ENCODE results near the gene GOLGA8T.
"Not testable (repeated sequence)": the region's sequence is repeated elsewhere in the genome, so short reads cannot be mapped to it uniquely, and the experiment has no call there.

The GOLGA8T gene, protein sequence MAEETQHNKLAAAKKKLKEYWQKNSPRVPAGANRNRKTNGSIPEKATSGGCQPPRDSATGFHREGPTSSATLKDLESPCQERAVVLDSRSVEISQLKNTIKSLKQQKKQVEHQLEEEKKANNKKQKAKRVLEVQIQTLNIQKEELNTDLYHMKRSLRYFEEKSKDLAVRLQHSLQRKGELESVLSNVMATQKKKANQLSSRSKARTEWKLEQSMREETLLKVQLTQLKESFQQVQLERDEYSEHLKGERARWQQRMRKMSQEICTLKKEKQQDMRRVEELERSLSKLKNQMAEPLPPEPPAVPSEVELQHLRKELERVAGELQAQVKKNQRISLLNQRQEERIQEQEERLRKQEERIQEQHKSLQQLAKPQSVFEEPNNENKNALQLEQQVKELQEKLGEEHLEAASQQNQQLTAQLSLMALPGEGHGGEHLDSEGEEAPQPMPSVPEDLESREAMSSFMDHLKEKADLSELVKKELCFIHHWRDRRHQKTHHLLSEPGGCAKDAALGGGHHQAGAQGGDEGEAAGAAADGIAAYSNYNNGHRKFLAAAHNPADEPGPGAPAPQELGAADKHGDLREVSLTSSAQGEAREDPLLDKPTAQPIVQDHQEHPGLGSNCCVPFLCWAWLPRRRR

DNA sequence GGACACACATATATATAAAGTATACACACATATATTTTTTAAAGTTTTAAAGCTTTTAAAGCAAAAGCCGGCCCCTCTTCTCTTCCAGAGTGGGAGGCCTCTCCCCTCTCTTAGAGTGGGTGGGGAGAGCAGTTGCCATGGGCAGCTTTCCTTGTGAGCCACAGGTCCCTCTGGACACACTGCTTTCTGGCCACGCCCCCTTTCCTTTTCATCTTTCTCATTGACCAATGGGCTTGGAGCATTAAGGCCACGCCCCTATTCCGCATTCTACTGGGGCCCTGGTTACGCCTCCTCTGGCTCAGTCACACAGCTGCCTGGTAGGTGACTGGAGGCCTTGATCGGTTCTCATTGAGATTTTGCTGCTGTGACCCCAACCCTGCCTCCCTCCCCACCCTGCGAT is at the start of gene GOLGA8T:
Gene GOLGA8T (plus strand): TSS at position 301 of the 400 bp plus-strand sequence. CDS start 98 bp downstream, at position 399.
- not testable (repeated sequence) for DNase-seq (ENCODE audit: low read depth)

DNA sequence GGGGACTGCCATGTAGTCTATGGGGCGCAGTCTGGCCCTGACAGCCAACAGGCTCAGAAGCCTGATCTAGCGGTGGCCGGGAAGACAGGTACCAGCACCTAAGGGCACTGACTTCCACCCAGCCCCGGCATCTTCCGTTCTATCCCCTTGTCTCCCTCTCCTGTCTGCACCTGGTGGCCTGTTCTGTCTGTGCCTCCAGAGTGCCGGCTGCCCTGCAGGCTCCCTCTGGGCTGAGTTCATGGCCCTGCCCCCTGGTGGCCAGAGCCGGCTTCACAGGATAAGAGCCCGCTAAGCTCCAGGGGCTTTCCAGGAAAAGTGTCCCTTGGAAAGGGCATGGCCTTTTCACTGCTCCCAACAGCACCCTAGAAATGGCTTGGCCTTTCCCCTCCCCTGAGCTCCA is 37.0 kb upstream of the GOLGA8T start:
- not testable (repeated sequence) for DNase-seq (ENCODE audit: low read depth)

DNA sequence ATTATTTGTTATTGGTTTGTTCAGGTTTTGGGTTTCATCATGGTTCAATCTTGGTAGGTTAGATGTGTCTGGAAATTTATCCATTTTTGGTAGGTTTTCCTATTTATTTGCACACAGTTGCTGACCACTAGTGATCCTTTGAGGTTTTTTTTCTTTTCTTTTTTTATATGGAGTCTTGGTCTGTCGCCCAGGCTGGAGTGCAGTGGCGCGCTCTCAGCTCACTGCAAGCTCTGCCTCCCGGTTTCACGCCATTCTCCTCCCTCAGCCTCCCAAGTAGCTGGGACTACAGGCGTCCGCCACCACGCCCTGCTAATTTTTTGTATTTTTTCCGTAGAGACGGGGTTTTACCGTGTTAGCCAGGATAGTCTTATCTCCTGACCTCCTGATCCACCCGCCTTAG is 32.0 kb upstream of the GOLGA8T start:
- not testable (repeated sequence) for DNase-seq (ENCODE audit: low read depth)

DNA sequence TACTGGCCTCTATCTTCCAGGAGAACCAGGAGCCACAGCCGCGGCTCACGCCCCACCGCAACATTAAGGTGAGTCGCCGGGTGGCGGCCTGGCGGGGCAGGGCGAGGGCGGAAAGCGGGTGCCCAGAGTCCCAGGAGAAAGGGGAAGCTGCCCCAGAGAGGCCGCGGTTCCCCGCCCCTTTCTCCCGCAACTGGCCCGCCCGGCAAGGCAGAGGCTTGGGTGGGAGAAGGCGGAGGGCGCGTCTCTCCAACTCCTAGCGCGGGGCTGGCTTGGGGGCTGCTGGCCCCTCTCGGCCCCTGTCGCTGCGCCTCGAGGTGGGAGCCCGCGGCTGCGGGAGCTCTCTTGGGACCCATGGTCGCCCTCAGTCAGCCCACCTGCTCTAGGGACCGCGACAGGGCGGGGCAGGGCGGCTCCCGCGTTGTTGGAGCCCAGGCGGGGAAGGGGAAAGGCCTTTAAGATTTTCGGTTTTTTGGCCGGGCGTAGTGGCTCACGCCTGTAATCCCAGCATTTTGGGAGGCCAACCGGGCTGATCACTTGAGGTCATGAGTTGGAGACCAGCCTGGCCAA is 30.8 kb upstream of the GOLGA8T start:
- not testable (repeated sequence) for DNase-seq (ENCODE audit: low read depth)

DNA sequence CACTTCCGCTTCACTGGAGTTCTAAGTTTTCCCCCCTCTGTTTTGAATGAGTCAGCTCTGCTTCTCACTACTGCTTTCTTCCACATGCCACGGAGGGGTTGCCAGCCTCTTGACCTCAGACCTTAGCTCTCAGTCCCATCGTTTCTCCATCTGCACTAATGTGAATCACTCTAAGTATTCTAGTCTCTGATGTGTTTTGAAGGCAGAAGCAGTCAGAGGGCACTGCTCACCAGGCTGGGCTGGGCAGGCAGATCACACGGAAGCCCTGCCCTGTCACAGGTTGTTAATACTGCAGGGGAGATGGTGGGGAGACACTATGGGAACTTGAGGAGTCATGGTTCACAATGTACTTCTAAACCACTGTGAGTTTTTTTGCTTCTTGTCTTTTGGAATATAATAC is 24.3 kb upstream of the GOLGA8T start:
- DNase-seq (ENCODE audit: low read depth) = not testable (repeated sequence)

DNA sequence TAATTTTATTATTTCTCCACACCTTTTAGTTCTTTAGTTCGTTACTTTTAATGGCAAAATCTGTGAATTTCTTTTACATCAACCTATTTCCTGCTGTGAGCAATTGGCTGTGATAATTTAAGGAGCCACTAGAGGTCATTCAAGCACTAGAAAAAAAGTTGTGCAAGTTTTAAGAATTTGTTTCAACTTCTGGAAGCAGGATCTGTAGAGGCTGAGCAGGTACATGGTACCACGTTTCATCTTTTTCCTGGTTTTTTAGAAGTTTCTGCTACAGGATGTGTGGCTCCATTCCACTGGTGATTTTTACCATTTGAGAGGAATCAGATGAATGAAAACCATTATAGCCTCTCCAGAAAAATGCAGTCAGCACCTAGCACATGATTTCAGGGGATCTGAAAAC is 4.8 kb upstream of the GOLGA8T start:
- DNase-seq (ENCODE audit: low read depth) = not testable (repeated sequence)

DNA sequence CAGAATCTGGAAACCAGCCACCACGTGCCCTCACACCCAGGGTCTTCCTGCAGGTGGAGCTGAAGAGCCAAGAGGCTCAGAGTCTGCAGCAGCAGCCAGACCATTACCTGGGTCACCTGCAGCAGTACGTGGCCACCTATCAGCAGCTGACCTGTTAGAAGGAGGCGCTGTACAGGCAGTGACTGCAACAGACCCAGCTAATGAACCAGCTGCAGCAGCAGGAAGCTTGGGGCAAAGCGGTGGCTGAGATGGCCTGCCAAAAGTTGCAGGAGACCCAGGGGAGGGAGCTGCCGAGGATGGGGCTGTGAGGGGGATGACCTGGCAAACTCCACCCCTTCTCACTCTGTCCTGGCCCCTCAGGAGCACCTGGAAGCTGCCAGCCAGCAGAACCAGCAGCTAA is 8.4 kb downstream of the GOLGA8T start:
- not testable (repeated sequence) for DNase-seq (ENCODE audit: low read depth)

DNA sequence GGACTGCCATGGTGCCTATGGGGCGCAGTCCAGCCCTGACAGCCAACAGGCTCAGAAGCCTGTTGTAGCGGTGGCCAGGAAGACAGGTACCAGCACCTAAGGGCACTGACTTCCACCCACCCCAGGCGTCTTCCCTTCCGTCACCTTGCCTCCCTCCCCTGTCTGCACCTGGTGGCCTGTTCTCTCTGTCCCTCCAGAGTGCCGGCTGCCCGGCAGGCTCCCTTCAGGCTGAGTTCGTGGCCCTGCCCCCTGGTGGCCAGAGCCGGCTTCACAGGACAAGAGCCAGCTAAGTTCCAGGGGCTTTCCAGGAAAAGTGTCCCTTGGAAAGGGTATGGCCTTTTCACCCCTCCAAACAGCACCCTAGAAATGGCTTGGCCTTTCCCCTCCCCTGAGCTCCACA is 15.0 kb downstream of the GOLGA8T start:
- DNase-seq (ENCODE audit: low read depth) = not testable (repeated sequence)

DNA sequence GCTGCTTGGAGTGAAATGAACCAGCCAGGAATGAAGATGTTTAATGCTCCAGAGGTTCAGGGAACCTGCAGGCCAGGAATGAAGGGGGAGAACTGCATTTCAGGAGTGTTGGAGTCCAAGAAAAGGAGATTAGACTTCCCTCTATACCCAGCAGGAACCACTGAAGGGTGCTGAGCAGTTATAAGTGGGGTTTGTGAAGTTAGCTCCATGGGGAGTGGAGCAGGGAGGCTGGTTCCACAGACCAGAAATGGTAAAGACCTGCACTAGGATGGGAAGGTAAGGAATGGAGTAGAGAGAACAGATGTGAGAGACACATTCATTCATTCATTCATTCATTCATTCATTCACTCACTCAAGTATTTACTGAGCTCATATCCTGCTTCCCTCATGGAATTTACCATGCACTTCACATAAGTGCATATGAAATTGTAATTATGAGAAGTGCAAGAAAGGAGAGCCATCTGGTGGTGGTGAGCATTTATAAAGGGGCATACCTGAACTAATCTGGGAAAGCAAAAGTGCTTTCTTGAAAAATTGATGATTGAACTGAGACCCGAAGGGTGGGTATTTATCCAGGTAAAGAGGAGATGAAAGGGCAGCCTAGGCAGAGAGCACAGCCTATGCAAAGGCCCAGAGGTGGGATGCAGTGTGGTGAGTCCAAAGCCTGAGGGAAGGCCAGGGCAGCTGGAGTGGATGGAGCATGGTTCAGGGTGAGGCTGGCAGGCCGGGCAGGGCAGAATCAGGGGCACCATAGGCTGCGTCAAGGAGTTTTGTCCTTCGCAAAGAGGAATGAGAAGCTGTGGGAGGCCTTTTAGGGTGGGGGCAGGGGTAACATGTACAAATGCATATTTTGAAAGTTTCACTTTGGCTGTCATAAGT is 27.9 kb downstream of the GOLGA8T start:
- DNase-seq (ENCODE audit: low read depth) = not testable (repeated sequence)

DNA sequence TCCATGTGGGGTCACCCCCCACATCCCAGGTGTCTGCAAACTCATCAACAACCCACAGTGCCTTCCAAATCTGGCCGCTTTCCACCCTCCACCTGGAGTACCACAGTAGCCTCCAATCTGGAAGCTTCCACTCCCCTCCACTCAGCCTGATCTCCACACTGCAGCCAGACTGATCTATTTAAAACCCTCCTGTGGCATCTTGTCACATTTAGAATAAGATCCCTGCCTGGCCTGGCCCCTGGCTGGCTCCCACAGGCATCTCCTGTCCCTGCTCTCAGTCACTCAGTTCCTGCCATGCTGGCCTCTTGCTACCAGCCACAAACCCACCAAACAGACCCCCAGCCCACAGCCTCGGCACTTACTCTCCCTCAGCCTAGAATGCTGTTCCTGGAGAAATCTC is 28.9 kb downstream of the GOLGA8T start:
- DNase-seq (ENCODE audit: low read depth) = not testable (repeated sequence)

DNA sequence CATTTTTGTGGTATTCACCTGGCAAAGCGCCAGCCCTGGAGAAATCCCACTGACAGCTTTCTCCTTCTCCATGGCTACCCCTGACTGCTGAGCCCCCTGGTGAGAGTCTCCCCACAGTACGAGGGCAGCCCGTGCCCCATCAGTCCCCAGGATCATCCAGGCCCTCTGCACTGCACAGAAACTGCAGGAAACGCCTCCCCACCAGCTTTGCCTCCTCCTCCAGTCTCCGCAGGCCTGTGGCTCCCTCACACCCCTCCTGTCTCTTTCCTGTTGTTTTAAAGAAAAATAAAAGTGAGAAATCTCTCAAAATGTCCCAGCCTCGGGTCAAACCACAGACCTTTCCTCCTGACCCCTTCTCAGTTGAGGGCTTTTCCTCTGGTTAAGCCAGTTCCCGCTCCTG is 29.4 kb downstream of the GOLGA8T start:
- not testable (repeated sequence) for DNase-seq (ENCODE audit: low read depth)

DNA sequence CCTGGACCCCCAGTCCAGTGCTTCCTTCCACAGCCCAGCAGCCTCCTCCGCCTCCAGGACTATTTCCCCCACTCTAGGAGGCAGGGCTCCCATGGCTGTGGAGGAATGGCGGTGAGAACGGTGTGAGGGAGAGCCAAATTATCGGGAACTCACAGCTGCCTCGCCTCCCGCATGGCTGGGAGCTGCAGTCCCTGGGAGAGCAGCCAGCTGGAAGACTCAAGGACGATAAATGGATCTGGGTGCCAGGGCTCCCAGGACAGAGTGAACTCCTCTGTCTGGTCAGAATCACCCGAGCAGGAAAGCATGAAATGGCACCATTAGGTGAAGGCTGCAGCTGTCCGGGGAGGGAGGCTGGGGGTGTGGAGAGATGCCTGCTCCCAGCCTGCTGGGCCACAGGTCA is 32.6 kb downstream of the GOLGA8T start:
- not testable (repeated sequence) for DNase-seq (ENCODE audit: low read depth)

DNA sequence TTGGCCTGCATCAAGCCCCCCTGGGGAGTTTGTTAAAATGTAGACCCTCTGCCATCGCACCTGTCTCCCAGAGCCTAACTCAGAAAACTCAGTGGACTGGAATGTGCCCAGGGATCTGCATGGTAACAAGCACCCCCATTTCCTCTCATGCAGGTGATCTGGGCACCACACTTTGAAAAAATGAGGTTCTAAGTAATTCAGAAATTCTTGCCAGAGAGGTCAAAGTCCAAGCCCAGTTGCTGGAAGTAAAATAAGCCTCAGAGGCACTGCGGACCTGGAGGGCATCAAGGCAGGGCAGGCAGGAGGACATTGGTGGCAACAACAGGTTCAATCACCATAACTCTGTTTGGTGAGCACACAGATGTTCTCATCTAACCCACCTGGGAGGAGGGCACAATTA is 33.0 kb downstream of the GOLGA8T start:
- DNase-seq (ENCODE audit: low read depth) = not testable (repeated sequence)

DNA sequence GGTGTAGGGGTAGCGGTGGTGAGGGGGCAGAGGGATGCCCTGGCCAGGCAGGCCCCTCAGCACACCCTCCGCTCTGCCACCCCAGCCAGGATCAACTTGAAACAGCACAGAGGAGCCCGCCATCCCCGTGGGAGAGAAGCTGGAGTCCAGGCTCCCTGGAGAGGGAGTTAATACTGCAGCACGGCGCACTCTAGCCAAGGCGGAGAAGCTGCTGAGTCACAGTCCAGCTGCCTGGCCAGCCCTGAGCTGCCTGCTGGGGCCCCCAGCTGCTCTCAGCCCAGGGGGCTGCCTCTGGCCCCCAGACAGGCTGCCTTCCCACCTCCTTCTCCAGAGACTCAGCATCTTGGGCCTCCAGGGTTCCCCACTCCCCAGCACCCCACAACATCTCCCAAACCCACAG is 36.6 kb downstream of the GOLGA8T start:
- not testable (repeated sequence) for DNase-seq (ENCODE audit: low read depth)

DNA sequence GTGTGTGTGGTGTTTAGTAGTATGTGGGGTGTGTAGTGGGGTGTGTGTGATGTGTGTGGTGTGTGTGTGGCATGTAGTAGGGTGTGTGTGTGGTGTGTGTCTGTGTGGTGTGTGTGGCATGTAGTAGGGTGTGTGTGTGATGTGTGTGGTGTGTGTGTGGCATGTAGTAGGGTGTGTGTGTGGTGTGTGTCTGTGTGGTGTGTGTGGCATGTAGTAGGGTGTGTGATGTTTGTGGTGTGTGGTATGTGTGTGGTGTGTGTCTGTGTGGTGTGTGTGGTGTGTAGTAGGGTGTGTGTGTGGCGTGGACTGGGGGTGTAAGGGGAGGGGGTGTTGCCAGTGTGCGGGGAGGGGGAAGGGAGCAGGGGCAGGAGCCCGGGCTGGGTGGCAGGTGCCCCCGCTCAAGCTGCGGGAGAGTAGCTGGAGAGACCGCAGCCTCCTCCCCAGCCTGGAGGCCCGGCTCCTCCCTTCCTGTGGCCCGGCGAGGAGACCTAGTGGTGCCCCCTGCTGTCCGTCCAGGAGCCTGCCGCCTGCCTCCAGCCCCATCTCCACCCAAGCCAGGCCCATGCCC is 38.3 kb downstream of the GOLGA8T start:
- not testable (repeated sequence) for DNase-seq (ENCODE audit: low read depth)

DNA sequence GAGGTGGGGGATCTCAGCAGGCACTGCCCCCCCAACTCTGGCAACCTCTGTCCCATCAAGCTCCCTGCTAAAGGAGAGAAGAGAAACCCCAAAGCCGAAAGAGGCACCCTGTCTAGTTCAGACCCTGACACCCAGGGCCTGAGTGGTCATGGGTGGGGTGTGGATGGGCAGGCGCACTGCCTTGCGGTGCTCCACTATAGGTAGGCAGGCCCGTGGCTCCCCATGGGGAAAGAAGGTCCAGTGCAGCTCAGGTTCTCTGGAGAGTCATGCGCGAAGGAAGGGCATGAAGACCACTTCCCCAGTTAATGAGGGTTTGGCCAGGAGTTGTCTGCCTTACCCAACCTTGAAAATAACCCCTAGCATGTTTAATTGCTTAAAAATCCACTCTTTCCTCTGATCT is 40.4 kb downstream of the GOLGA8T start:
- not testable (repeated sequence) for DNase-seq (ENCODE audit: low read depth)

DNA sequence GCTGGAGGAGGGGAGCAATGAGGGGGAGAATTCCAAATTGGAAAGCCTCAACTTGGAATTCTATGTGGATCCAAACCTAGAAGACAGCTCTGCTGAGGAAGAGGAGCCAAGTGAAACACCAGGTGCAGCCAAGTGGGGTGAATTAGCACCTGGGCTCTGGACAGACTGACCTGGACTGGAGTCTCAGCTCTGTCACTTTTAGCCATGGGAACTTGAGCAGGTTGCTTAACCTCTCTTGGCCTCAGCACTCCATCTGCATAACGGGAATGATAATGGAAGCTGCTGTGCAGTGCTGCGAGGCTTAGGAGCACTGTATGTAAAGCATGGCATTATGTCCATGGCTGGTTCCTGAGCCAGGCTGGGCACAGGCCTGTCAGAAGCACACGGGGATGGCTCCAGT is 41.8 kb downstream of the GOLGA8T start:
- not testable (repeated sequence) for DNase-seq (ENCODE audit: low read depth)

DNA sequence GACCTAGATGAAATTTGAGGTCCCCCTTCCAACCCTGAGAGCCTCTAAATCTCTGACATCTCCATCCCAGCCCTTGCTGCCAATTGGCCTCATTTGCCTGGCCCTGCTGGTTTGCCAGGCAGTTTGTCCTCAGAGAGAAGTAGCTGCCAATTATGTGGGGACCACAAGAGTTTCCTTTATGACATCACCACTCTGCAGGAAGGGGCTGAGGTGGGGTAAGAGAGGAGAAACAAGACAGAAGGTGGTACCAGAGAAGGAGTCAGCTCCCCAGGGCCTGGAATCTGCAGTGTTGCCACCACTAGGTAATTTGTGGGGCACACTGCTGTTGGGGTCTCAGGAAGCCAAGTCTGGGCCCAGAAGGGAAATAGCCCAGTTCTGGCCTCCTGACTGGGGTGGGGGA is 45.0 kb downstream of the GOLGA8T start:
- not testable (repeated sequence) for DNase-seq (ENCODE audit: low read depth)

DNA sequence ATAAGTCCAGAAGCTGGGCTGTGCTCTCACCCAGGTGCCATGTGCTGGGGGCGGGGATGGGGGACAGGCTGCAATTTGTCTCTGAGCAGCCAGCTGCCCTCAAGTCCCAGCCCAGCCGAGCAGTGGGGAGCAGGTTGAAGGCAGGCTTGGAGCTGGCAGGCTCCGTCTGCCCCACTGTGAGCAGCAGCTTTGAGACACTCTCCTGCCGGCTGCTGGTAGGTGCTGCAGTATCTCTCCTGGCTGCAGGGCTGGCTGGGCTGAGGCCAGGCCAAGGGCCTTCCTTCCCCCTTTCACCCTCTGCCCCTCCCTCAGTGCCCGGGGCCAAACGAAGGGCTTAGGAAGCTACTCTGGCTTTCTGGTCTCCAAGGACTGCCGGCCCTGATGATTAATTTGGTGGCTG is 50.6 kb downstream of the GOLGA8T start:
- DNase-seq (ENCODE audit: low read depth) = not testable (repeated sequence)

DNA sequence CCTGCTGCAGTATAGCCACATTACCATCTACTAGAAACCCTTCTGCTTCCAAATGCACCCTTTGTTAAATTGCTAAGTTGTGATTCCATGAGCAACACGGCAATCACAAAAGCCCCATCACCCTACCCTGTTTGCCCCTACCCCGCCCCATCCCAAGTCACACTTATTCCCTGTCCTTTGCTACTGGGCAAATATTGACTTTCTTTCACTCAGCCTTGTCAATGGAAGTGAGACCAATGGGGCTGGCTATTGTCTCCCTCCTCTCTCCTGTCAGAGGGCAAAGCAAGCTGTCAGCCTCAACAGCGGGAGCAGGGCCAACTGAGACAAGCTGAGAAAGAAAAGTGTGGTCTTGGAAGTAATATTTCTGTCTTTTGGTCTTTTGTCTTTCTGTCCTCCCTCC is 52.6 kb downstream of the GOLGA8T start:
- DNase-seq (ENCODE audit: low read depth) = not testable (repeated sequence)

DNA sequence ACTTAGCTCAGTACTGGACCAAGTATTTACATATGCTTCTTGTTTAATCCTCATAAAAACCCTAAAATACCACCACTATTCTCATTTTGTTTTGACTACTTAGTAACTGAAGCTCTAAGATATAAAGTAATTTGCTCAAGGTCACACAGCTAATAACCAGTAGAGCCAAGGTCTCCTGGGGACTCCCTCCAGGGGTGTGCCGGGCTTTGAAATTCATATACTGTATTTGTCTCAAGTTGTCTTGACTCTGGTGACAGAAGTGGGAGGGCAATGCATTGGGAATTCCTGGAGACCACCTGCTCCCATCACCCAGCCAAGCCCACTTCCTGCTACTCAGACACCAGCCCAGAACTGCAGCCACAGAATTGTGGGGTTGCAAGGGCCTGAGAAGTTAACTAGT is 54.9 kb downstream of the GOLGA8T start:
- DNase-seq (ENCODE audit: low read depth) = not testable (repeated sequence)

DNA sequence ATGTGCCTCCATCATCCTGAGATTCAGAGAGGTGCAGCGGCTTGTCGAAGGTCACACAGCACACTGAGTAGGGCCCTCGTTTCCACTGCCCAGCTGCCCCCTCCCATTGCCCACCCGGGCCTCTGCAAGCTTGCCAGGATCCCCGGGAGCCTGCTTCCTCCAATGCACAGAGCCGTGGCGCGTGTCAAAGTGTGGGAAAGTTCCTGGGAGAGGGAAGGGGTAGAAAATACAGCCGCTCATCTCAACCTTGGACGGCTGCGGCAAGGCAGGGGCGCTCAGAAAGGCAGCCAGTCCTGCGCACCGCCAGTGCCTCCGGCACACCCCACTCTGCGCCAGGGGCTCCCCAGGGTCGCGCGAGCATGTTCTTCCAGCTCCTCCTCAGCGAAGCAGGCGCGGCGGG is 56.3 kb downstream of the GOLGA8T start:
- not testable (repeated sequence) for DNase-seq (ENCODE audit: low read depth)

Data from stromal cell of bone marrow (primary cell).